COLO829 (cell line): ENCODE results near the gene ADAMTSL1.
"Not testable (repeated sequence)": the region's sequence is repeated elsewhere in the genome, so short reads cannot be mapped to it uniquely, and the experiment has no call there.

Experiments
- DNase-seq: peaks from one replicate; pipeline ENCODE4 v3.0.0; 2012; ENCODE audit warnings: low spot score

ADAMTSL1 gene

DNA sequence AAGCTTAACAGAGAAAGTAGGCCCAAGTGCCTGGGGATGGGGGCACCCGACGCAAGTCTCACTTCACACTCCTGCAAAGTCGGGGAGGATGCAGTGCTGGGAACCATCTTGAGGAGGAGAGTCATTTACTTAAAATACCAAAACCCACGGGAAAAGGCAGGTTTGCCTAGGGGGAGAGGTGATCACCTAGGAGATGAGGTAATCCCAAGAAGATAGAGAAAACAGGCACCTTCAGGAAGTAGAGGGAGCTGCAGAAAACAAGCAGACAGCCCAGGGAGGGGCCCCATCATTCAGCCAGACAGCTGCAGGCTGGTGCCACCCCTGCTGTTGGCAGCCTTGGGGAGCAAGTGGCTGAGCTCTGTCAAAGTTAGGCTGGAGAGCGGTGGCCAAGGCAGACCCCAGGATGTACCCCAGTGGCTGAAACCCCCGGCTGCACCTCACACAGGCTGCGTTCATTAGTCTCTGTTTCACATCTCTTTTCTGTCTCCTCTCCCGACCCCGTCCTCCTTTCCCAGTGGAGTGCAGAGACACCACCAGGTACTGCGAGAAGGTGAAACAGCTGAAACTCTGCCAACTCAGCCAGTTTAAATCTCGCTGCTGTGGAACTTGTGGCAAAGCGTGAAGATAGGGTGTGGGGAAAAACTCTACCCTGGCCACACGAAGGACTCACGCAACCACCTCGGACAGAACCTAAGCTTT, 434.1 kb downstream of the ADAMTSL1 start:
- DNase-seq = no peak

DNA sequence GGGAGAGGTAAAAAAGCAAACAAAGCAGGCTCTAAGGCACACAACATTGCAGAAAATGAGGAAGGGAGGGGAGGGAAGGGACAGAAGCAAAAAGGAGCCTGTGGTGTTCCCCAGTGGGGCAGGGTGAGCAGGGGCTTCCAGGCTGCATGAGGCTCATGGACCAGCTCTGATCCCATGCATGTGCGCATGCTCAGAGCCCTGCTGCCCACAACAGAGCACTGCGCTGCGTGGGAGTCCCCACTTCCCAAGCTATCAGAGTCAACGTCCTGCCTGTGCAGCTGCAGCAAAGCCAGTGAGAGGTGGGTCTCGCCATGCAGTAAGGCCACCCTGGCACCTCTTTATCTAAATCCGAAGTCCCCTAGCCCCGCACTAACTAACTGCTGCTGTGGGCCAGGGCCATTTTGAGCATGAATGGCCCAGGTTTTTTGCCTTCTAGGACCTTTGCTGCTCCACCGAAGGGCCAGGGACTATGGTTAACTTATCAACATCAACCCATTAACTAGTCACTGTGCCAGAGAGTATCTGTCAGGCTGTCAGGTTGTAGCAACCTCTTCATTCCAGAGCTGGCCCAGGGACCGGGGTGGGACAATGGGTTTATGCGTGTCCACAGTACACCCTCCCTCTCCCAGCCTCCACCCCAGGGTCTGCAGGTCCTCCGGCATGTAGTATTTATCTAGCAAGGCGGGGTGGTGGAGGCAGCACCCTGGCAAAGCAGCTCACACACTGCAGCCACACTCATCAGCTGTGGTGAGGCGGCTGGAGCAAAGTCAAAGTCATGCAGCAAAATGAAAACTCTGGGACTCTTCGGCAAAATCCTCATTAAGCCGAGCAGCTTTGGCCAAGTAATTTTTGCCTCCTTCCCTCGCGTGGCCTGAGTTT, 435.4 kb downstream of the ADAMTSL1 start:
- no peak for DNase-seq

DNA sequence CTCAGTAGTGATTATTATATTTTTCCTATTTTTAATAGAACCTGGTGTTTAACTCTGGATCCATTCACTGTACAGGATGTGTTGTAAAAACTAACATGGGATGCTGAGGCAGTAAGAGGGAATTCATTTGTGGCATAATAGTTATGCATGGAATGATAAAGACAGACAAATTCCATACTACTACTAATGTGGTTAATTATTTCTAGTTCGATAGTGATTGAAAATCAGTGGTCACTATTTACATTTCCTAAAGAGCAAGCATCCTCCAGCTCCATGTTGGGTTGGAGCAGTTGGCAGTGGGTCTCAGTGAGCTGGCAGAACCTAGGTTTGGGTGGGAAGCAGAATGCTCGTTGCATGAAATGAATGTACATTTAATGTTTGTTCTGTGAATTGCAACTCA, 436.5 kb downstream of the ADAMTSL1 start:
- DNase-seq = no peak

DNA sequence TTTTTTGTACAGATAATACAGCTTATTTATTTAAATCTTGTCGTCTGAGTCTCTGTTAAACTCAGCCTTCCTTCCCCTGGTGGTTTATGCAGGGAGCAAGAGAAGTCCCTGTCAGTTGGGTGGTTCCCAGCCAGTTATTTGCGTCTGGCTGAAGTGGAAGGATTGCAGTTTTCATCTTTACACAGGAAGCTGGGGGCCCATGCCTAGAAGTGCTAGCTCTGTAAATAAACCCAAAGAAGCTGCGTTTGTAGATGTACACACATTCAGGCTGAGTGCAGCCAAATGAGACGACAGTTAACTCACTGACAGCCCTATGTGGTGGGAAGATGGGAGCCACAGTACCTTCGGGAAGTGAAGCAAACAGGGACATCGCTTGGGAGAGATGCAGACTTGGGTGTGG, 437.0 kb downstream of the ADAMTSL1 start:
- no peak for DNase-seq

DNA sequence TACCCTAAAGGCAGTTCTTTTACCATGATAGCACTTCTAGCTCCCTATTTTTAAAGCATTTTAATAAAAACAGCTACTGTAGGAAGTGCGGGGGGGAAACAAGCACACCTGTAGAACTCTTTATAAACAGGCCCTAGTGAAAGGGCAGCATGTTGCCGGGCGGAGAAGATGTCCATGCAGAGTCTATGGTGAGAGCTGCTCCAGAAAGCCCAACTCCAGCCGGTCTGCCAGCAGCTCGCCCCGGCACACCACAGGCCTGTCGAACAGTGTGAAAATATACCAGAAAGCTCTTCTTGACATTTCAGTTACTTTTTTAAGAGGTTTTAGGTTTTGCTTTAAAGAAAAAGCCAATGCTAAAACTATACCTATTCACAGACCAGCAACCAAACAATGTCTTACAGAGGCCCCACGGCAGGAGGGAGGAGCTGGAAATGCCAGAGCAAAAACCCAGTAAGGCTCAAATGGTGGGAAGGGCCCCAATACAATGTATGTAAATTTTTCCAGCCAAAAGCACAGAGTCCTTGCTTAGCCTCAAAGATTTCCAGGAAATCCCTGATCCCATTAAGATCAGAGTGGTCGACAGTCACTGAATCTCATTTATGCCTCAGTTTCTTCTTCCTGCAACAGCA, 437.9 kb downstream of the ADAMTSL1 start:
- no peak for DNase-seq

DNA sequence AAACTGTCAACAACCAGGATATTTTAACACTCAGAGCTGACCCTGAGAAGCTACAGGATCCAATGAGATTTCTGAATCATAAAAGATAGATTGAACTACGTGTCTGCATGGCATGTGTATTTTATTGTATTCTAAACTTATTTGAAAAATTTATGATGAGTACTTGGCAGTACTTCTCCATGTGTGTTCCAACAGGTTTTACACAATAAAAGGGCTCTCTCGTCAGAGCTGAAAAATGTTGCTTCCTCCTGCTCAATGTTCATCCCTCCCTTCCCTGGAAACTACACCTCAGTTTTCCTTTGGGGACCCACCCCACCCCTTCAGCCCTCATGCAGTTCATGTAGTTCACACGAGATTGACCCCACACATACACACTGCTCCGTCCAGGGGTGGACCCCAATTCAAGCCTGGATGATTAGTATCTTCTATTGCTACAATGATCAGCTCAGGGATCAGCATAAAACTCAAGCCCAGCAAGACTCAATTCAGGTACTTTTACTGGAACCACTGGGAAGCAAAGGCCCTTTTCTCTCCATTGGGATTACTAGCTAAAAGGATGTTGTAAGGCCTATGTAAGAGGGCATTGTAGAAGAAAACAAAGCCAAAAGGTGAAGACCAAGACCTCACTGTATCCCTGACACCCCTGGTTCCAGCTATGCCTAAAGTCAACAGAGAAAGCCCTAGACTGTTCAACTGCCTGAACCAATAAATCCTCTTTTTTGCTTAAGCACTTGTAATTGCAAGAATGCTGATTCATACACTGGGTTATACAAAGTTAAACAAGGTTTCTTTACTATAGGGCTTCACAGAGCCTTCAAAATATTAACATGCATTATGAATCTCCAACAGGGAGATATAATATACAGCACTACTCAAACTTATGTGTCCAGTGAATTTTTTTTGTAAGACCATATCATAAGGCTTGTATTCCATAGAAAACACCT, 446.5 kb downstream of the ADAMTSL1 start:
- no peak for DNase-seq

DNA sequence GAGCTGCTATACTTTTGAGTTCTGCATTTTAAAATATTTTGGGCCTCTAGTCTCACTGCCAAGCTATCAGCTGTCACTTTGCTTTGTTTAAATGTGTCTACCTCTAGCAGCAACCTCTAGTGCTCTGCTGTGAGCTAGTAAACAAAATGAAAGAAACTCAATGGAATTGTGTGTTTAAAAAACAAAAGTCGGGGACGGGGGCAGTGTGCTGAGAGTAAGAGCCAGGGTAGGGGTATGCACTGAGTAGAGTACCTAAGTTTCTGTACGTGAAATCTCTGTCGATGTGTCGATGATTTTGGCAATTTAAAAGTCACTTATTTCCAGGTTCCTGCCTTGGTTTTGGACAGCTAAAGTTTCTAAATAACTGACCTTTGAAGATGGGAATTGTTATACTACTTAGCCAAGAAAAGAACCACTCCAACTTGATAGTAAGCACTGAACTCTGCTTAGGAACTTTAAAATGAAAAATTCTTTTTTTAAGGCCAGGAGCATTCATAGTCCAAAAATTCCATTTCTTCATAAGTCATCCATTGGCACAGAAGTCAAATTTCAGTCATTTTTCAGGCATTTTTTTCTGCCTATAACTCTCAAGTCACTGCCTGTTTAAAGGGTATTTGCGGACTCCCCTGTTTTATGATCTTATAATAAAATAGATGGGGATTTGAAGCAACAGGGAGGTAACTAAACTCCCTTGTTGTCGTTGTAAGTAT, 447.6 kb downstream of the ADAMTSL1 start:
- no peak for DNase-seq

DNA sequence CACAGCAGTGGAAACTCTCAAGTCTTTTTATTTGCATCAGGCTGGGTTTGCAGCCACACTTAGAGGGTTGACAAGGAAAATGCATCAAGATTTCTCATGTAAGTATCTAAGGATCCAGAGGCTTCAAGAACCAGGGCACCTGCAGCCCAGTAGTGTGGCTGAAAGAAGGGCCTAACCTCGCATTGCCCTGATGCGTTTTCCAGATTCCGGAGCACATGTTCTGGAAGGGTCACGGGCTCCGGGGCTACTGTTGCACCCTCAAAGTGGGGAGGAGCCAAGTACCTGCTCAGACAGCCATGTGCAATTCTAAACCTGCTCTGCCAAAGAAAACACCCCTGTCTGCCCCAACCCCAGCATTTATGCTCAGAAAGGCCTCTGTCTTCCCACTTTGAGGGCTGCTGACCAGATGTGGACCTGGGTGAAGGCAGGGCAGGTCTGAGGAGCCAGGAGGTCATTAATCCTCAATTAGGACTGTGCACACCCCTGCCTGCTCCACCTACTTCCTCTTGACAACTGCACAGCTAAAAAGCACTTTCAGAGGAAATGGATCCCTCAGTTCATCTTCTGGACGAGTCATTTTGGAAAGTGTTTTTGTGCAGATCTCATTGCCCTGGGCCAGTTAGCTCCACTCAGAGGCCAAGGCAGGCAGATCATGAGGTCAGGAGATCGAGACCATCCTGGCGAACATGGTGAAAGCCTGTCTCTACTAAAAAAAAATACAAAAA, 448.4 kb downstream of the ADAMTSL1 start:
- no peak for DNase-seq

DNA sequence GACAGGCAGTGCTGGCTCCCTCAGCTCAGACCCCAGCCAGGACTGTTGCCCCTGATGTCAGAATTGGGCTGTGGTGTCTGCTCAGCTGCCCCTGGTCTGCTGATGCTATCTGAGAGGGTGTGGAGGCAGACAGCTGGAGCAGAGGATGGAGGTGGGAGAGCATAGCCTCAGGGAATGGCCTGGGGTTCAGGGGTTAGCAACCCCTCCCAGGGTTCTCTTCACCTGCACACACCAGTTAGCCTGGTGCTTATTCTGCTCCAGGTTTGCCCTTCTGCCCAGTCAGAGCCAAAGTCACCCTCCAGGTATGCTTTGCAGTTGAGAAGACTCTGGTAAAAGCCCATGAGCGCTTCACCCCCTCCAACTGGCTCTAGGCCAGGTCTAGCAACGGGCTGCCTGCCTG, 449.2 kb downstream of the ADAMTSL1 start:
- DNase-seq = no peak

DNA sequence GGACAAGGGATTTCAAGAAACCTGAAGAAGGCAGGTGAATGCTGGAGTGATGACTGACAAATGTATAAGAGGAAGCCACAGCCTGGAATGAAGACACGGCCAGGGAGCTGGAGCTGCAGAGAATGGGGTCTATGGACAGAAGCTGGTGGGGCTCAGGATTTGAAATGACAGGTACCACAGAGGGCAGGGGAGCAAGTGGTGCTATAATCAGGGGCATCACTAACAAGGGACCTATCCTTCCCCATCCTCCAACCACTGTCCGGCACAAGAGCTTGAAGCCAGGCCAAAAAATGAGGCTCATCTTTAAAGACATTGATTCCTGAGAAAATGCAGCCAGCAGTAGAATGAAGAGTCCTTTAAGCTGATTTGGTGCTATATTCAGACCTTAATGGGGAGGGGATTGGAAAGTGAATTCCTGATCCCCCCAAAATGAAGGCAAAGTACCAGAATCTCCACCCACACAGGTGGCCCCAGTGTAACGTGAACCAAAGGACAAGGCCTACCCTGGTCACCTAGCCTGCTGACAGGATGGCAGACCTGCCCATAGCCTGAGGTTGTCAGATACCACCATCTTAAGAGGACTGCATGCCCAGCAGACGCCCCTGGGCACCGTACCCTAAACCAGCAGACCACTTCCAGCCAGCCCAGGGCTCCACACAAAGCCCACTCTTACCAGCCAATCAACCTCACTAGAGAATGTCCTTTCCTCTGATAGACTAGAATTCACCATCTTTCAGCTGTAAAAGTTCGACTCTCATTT, 449.9 kb downstream of the ADAMTSL1 start:
- no peak for DNase-seq

DNA sequence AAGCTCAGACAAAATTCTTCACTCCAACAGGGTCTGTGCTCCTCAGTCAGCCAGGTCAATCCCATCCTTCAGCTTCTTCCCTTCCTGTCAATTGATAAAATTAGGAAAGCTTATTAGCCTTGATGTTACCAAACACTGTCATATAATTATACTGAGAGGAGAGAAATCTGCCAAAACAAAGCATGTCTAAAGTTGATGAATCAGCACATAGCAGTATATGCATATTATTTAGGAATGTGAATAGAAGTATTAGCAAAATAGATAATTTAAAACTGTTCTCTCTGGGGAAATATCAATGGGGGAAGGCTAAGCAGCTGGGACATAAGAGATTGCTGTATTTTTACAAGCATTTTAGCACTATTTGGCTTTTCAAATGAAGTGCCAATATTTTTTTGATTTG, 451.9 kb downstream of the ADAMTSL1 start:
- DNase-seq = no peak

DNA sequence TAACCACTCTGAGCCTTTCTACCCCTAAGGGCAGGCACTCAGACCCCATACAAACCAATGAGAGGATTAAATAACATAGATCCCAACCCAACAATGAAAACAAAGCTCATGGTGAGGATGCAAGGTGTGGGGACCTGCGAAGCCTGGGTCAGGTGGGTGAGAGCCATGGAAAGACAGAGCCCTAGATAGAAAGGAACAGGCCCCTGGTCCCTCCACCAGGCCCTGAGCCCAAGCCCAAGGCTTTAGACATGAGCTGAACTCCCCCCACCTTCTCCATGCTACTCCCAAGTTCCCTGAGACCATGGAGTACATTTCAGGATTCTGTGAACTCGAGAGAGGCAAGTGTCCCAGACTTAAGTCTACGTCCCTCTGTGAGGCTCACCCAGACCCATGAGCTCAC, 452.6 kb downstream of the ADAMTSL1 start:
- no peak for DNase-seq

DNA sequence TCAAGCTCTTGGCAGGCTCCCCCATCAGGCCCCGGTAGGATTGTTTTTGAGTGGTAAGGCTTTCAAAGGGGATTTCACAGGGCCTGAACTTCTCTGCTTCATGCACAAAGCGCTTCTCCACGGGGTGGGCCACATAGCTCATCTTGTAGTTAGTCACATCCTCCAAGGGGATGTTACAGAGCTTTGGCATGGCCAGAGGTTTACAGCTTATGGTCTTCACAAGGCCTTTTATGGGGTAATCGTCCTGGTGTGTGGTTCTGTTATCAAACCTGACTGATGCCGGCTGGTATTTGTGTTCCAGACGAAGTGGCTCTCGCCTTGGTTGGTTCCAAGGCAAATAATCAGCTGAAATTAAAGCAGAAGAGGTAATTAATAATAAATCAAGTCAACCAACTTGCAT, 454.8 kb downstream of the ADAMTSL1 start:
- no peak for DNase-seq

DNA sequence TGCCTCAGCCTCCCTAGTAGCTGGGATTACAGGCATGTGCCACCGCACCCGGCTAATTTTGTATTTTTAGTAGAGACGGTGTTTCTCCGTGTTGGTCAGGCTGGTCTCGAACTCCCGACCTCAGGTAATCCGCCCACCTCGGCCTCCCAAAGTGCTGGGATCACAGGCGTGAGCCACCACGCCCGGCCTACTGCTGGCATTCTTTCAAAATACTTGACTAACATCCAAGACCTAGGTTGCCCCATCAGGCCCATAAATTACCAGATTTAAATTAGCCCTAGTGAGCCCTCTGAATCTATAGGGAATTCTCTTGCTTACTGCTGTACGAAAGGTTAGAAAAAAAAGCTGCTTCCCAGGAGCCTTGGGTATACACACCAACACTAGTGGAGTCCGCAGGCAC, 456.7 kb downstream of the ADAMTSL1 start:
- not testable (repeated sequence) for DNase-seq

DNA sequence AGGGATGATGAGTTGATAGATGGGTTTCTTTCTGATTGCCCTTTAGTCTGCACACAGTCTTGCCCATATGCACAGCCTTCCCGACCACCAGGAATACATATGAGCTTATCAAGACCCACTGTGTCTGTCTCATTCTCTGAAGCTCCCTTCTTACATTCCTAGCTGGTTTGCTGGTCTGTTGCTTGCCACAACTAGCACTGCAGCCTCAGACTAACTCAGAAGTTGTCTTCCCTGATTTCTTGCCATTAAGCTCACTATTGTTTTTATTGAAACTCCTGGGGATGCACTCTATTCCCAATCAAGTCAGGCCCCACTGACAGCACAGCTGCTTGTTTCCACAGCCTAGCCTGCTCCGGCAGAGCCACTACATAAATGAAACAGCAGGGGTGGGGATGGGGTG, 461.6 kb downstream of the ADAMTSL1 start:
- DNase-seq = no peak

DNA sequence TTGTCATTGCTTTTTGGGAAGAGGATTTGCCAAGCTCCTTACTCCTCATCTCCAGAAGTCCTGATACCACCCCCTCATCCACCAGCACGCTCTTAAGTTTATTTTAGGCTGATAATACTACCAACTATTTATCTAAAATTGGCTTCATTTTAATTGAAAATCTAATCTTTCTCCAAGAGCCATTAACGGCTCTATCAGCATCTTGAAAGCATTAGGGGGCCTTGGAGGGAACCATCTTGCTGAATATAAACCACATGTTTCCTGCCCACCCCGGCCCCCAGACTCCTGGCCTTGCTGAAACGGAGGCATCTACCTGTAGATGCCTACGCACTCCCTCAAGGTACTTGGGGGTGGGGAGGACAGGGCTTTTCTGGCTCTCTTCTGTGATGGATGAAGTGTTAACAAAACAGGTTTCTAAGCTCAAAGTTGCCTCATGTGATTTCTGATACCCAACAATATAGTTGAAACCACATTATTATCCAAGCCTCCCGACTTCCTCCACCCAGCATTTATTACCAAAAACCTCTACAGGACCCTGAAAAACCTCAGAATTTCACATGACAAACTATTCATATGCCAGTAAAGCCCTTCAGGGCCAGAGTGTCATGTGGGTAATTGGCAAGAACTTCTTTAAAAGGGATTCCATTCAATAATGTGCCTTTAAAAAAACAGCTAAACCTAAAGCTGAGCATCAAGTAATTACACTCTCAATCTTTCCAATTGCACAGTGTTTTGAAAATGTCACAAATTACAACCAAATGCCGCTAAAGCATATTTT, 462.3 kb downstream of the ADAMTSL1 start:
- no peak for DNase-seq

DNA sequence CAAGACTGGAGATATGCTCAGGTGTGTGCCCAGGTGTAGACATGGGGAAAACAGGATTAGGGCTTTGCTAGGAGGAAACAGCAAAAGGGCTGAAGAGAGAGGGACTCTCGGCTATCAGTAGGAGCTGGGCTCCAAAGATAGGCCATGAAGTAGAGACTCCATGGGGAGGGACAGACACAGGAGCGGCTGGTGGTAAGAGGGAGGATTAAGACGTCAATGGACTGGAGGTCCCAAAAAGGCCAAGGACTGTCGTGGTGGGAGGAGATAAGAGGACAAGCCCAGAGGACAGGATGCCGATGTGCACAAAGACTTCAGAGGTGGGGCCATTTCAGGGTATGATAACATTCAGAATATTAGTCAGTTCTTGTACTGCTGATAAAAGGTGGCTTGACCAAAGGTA, 466.0 kb downstream of the ADAMTSL1 start:
- DNase-seq = no peak

DNA sequence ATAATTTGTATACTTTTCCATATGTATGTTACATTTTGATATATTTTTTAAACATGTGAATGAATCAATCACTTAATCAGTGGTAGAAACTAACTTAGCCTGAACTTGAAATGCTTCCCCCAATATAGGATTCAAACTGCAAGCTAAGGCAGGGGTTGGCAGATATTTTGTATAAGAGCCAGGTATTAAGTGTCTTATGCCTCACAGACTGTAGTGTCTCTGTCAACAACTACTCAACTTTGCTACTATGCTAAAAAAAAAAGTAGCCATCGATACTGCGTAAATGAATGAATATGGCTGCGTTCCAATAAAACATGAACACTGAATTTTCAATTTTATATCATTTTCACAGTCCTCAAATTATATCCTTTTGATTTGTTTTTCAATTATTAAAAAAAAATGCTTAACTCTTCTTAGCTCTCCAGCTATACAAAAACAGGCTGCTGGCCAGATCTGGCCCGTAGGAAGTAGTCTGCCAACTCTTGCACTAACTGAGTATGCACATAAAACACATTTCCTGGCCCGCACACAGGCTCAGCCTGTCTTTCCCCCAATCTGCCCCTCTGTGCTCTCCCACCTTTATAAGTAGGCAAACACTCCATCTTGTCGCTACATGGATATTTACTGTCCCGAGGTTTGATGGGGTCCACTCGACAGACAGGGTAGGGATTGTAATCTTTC, 467.2 kb downstream of the ADAMTSL1 start:
- DNase-seq = no peak
